HEK293 (cell line): ENCODE data around the gene EME2.

Experiments
- CTCF ChIA-PET: fragments of 350-600 bp; formaldehyde crosslinking; extraction: SDS; loops from one replicate; lab custom pipeline; 2021; ENCODE audit warnings: antibody characterized with exemption; lab: Yijun Ruan, JAX
- POLR2A ChIA-PET: fragments of 300-600 bp; formaldehyde crosslinking; extraction: SDS; loops from one replicate; lab custom pipeline; 2020; ENCODE audit warnings: antibody characterized with exemption, inconsistent platforms; lab: Yijun Ruan, JAX
- H3K27ac ChIP-seq: fragments of 200-500 bp; sonication (Bioruptor generic); 2 replicates; pipeline ENCODE4 v1.5.1; 2014; ENCODE audit warnings: low read depth, low read length, control low read depth, inconsistent platforms; ENCODE audit errors: extremely low read depth
- H3K36me3 ChIP-seq, 2 experiments: fragments of 200-500 bp in 1 of 2; sonication (Bioruptor generic) in 1 of 2; 1 replicate in 1 of 2; 2 replicates in 1 of 2; pipeline ENCODE4 v1.5.1; 2014 to 2017; ENCODE audit warnings: inconsistent platforms in 2 of 2, low read length in 2 of 2; ENCODE audit not compliant: control insufficient read depth in 2 of 2, insufficient read depth in 1 of 2
- H3K4me1 ChIP-seq: fragments of 200-500 bp; sonication (Bioruptor generic); 2 replicates; pipeline ENCODE4 v1.5.1; 2014; ENCODE audit warnings: mild to moderate bottlenecking, low read length, inconsistent platforms; ENCODE audit not compliant: control insufficient read depth, insufficient read depth
- H3K4me3 ChIP-seq: 2 replicates; pipeline ENCODE4 v1.5.1; 2011; ENCODE audit warnings: low read depth, mild to moderate bottlenecking, control low read depth, low read length, moderate library complexity
- H3K9me3 ChIP-seq: fragments of 200-500 bp; sonication (Bioruptor generic); 2 replicates; pipeline ENCODE4 v1.5.1; 2014; ENCODE audit warnings: low read depth, low read length, inconsistent platforms; ENCODE audit not compliant: control insufficient read depth, insufficient read depth
- CTCF ChIP-seq: fragments of 450-650 bp; formaldehyde crosslinking; IDR thresholded peaks from 2 replicates; pipeline ENCODE4 v1.5.1; 2016; ENCODE audit warnings: missing biosample characterization, missing genetic modification characterization
- KLF8 ChIP-seq: fragments of 450-650 bp; formaldehyde crosslinking; IDR thresholded peaks from 2 replicates; pipeline ENCODE4 v1.5.1; 2016; ENCODE audit warnings: missing biosample characterization, missing genetic modification characterization
- PRDM1 ChIP-seq: fragments of 450-650 bp; formaldehyde crosslinking; IDR thresholded peaks from 2 replicates; pipeline ENCODE4; 2016; ENCODE audit warnings: missing biosample characterization, missing genetic modification characterization
- ZFP3 ChIP-seq: fragments of 450-650 bp; formaldehyde crosslinking; IDR thresholded peaks from 2 replicates; pipeline ENCODE4 v1.5.1; 2016; ENCODE audit warnings: low read depth, missing biosample characterization, missing genetic modification characterization
- ZFP37 ChIP-seq: fragments of 450-650 bp; formaldehyde crosslinking; IDR thresholded peaks from 2 replicates; pipeline ENCODE4 v1.5.1; 2016; ENCODE audit warnings: missing biosample characterization, missing genetic modification characterization
- ZNF138 ChIP-seq: fragments of 450-650 bp; formaldehyde crosslinking; IDR thresholded peaks from 2 replicates; pipeline ENCODE4 v1.5.1; 2016; ENCODE audit warnings: missing biosample characterization, missing genetic modification characterization, borderline replicate concordance
- ZNF146 ChIP-seq: fragments of 450-650 bp; formaldehyde crosslinking; IDR thresholded peaks from 2 replicates; pipeline ENCODE4 v1.5.1; 2016; ENCODE audit warnings: missing biosample characterization, missing genetic modification characterization
- ZNF148 ChIP-seq: fragments of 450-650 bp; formaldehyde crosslinking; IDR thresholded peaks from 2 replicates; pipeline ENCODE4 v1.5.0; 2017; ENCODE audit warnings: missing biosample characterization, missing genetic modification characterization, borderline replicate concordance
- ZNF214 ChIP-seq: fragments of 450-650 bp; formaldehyde crosslinking; IDR thresholded peaks from 2 replicates; pipeline ENCODE4 v1.5.1; 2017; ENCODE audit warnings: missing biosample characterization, mild to moderate bottlenecking, missing genetic modification characterization, borderline replicate concordance
- ZNF37A ChIP-seq: fragments of 450-650 bp; IDR thresholded peaks from 2 replicates; pipeline ENCODE4 v1.5.1; 2018; ENCODE audit warnings: missing biosample characterization, missing genetic modification characterization
- ZNF398 ChIP-seq: fragments of 450-650 bp; formaldehyde crosslinking; IDR thresholded peaks from 2 replicates; pipeline ENCODE4 v1.5.1; 2017; ENCODE audit warnings: missing biosample characterization, missing genetic modification characterization
- ZNF488 ChIP-seq: fragments of 450-650 bp; formaldehyde crosslinking; IDR thresholded peaks from 2 replicates; pipeline ENCODE4 v1.5.1; 2016; ENCODE audit warnings: missing biosample characterization, missing genetic modification characterization
- ZNF514 ChIP-seq: fragments of 450-650 bp; formaldehyde crosslinking; IDR thresholded peaks from 2 replicates; pipeline ENCODE4 v1.5.1; 2016; ENCODE audit warnings: missing biosample characterization, missing genetic modification characterization
- ZNF548 ChIP-seq: fragments of 450-650 bp; formaldehyde crosslinking; IDR thresholded peaks from 2 replicates; pipeline ENCODE4 v1.5.1; 2016; ENCODE audit warnings: missing biosample characterization, missing genetic modification characterization
- ZNF561 ChIP-seq: fragments of 450-650 bp; IDR thresholded peaks from 2 replicates; pipeline ENCODE4 v1.5.1; 2018; ENCODE audit warnings: missing biosample characterization, missing genetic modification characterization, borderline replicate concordance
- ZNF585B ChIP-seq: fragments of 450-650 bp; formaldehyde crosslinking; IDR thresholded peaks from 2 replicates; pipeline ENCODE4 v1.5.1; 2016; ENCODE audit warnings: missing biosample characterization, missing genetic modification characterization
- ZNF596 ChIP-seq: fragments of 450-650 bp; IDR thresholded peaks from 2 replicates; pipeline ENCODE4 v1.5.0; 2018; ENCODE audit warnings: missing biosample characterization, mild to moderate bottlenecking, missing genetic modification characterization, moderate library complexity
- ZNF610 ChIP-seq: fragments of 450-650 bp; formaldehyde crosslinking; IDR thresholded peaks from 2 replicates; pipeline ENCODE4 v1.5.1; 2016; ENCODE audit warnings: missing biosample characterization, missing genetic modification characterization, borderline replicate concordance
- ZNF623 ChIP-seq: fragments of 450-650 bp; formaldehyde crosslinking; IDR thresholded peaks from 2 replicates; pipeline ENCODE4 v1.5.1; 2016; ENCODE audit warnings: missing biosample characterization, missing genetic modification characterization
- ZNF624 ChIP-seq: fragments of 450-650 bp; formaldehyde crosslinking; IDR thresholded peaks from 2 replicates; pipeline ENCODE4 v1.5.1; 2017; ENCODE audit warnings: missing biosample characterization, missing genetic modification characterization
- ZNF660 ChIP-seq: fragments of 450-650 bp; IDR thresholded peaks from 2 replicates; pipeline ENCODE4 v1.5.1; 2018; ENCODE audit warnings: missing biosample characterization, mild to moderate bottlenecking, missing genetic modification characterization
- ZNF707 ChIP-seq: fragments of 450-650 bp; formaldehyde crosslinking; IDR thresholded peaks from 2 replicates; pipeline ENCODE4 v1.5.1; 2016; ENCODE audit warnings: missing biosample characterization, missing genetic modification characterization
- ZNF792 ChIP-seq: fragments of 450-650 bp; formaldehyde crosslinking; IDR thresholded peaks from 2 replicates; pipeline ENCODE4 v1.5.1; 2016; ENCODE audit warnings: missing biosample characterization, missing genetic modification characterization

EME2 gene

GRCh38 chr16:1821861-1822611 lies 49.4 kb downstream of the EME2 start:
- no peak overlapping the region for H3K4me3 ChIP-seq
- POLR2A ChIA-PET = no interaction called here
- H3K4me1 ChIP-seq = no peaks in the 10 kb centered on the region
- H3K9me3 ChIP-seq = no peaks in the 10 kb centered on the region
- no peak overlapping the region for H3K27ac ChIP-seq
- TF ChIP-seq ZNF623 (tag by site-specific recombination) = no peak
- TF ChIP-seq ZNF610 (tag by site-specific recombination) = no peak
- no peak for TF ChIP-seq ZFP37 (tag by site-specific recombination)
- CTCF ChIA-PET = no interaction called here
- peaks cover 0 to 51% of the 10 kb centered on the region in 2 experiments; a peak in 2 of 3 replicates for H3K36me3 ChIP-seq

- no peaks in the 10 kb centered on the region for H3K9me3 ChIP-seq
- CTCF ChIA-PET = no interaction called here
Observed at GRCh38 chr16:1822801-1823200, 50.2 kb downstream of the EME2 start.

GRCh38 chr16:1823821-1824220 lies 51.2 kb downstream of the EME2 start:
- Histone ChIP-seq H3K4me1 (no peaks in the 10 kb centered on the region), H3K4me3 (no peak overlapping the region), H3K36me3 (peaks cover 0 to 35% of the 10 kb centered on the region in 2 experiments; a peak in 2 of 3 replicates), H3K27ac (no peak overlapping the region), H3K9me3 (no peaks in the 10 kb centered on the region)
- ChIA-PET POLR2A (interaction anchor here (0.6 kb wide), 1 partner anchor 134 kb away, joined by 3 read pairs; no protein-coding TSS in a partner anchor), CTCF (interaction anchor here (0.6 kb wide), 1 partner anchor 11 kb away, joined by 3 read pairs; no protein-coding TSS in a partner anchor)
- TF ChIP-seq ZNF561 (tag by site-specific recombination) (no peak), ZNF37A (tag by site-specific recombination) (no peak), ZNF514 (no peak), ZNF146 (tag by site-specific recombination) (no peak), ZFP3 (tag by site-specific recombination) (no peak), ZNF214 (tag by site-specific recombination) (no peak), CTCF (tag by site-specific recombination) (peak; percentile 38), ZNF792 (tag by site-specific recombination) (no peak), ZNF596 (tag by site-specific recombination) (no peak), ZNF398 (tag by site-specific recombination) (no peak), ZNF585B (peak; percentile 54), ZNF660 (tag by site-specific recombination) (no peak)

More at GRCh38 chr16:1822801-1823200, 50.2 kb downstream of the EME2 start:
- H3K4me1 ChIP-seq = no peaks in the 10 kb centered on the region
- TF ChIP-seq ZNF624 (tag by site-specific recombination) (no peak), ZNF148 (tag by site-specific recombination) (no peak), ZNF488 (tag by site-specific recombination) (no peak), ZNF138 (no peak), ZNF707 (no peak), ZNF548 (no peak), KLF8 (tag by site-specific recombination) (no peak), PRDM1 (no peak), ZNF623 (tag by site-specific recombination) (no peak)
- POLR2A ChIA-PET = no interaction called here
- no peak overlapping the region for H3K27ac ChIP-seq
- peaks cover 0 to 43% of the 10 kb centered on the region in 2 experiments; a peak in 2 of 3 replicates for H3K36me3 ChIP-seq
- no peak overlapping the region for H3K4me3 ChIP-seq
